ENCODE measurements around the gene STX16. TPM values are rescaled to one million over a fixed set of nuclear protein-coding genes. Genes with fewer than 3 reads are reported as not detected.
A peak's percentile ranks its signal among the peaks of the same experiment; 100 is the strongest.

STX16 gene
- total and polyA plus RNA-seq, 9 of the 15 experiments (the other 6 are each of a cell fraction or from before 2014, with no cell fraction given), result 4.4 to 43.5 (median 14.7) TPM

DNA sequence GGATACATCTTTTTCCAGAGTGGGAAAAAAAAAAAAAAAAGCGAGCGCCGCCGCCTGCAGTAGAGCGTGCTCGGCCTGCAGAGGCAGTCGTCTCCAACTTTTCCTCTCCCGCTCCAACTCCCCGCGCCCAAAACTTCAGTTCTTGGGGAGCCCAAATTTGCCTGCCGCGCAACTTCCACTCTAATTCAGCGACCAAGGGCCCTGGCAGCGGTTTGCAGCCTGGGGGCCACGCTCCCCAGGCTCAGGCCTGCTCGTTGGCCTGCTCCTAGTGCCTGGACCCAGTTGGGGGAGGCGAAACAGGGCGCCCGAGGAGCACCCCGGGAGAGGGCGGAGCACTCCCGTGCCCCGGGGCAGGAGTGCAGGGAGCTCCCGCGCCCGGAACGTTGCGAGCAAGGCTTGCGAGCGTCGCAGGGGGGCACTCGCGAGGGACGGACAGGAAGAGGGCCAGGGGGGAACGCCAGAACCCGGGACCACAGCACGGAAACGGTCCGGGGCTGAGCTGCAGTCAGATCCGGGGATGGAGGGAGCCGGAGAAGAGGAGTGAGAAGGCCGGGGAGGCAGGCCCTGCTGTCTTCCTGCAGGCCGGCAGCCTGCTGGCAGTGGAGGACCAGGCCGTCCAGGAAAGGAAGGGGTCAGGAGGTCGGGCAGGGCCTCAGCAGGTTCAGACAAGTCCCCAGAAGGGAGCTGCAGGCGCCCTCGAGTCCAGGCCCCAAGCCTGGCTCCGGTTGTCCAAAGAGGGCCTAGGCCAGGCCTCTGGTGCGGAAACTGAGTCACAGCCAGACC, at the start of gene STX16 (continued):
- TF ChIP-seq ATF2 (CRISPR knock-in tag; IDR thresholded peaks at IDR 0.05) (no peak), BCLAF1 (IDR thresholded peaks at IDR 0.05; ENCODE audit: borderline replicate concordance in 1 of 2, control insufficient read depth in 1 of 2, low read depth in 2 of 2, low read length in 1 of 2) (peak in 1 of 2 experiments; percentile 96; a peak in 2 of 4 replicates), IFI16 (CRISPR knock-in tag; IDR thresholded peaks at IDR 0.05) (no peak), TOE1 (IDR thresholded peaks at IDR 0.05; ENCODE audit: borderline replicate concordance) (peak; percentile 88), TOE1 (CRISPR knock-in tag; IDR thresholded peaks at IDR 0.05; ENCODE audit: borderline replicate concordance, low read depth) (peak; percentile 92; the same call in 1 of the 2 replicates), RHOXF2B (CRISPR knock-in tag; conservative IDR thresholded peaks at IDR 0.05) (0 out of 2 replicates have a peak, but pooled peaks have one; percentile 47), TAF7 (tag; IDR thresholded peaks at IDR 0.05) (peak; percentile 81; the same call in 1 of the 2 replicates), ELF1 (tag; IDR thresholded peaks at IDR 0.05) (peak; percentile 72)
